GM18499 (cell line): ENCODE measurements around the gene DENND2D.

Experiments used
- ATAC-seq: cut with Tn5 transposase; IDR thresholded peaks from one replicate; pipeline ENCODE4 v1.9.1; 2021; ENCODE audit warnings: moderate number of reproducible peaks; ENCODE audit not compliant: insufficient read depth, unreplicated experiment

DENND2D gene

GRCh38 chr1:111183308-111184069 lies 17.0 kb downstream of the DENND2D start:
- no peak for ATAC-seq

- ATAC-seq = no peak
Measured at GRCh38 chr1:111182052-111182451, 18.4 kb downstream of the DENND2D start.

- ATAC-seq = no peak
Measured at GRCh38 chr1:111179968-111180533, 20.4 kb downstream of the DENND2D start.

GRCh38 chr1:111176678-111177077 lies 23.8 kb downstream of the DENND2D start:
- ATAC-seq = no peak

GRCh38 chr1:111175349-111175748 lies 25.1 kb downstream of the DENND2D start:
- no peak for ATAC-seq

- ATAC-seq = no peak
Measured at GRCh38 chr1:111174070-111174469, 26.4 kb downstream of the DENND2D start.

GRCh38 chr1:111172463-111172862 lies 28.0 kb downstream of the DENND2D start:
- ATAC-seq = no peak

- no peak for ATAC-seq
Measured at GRCh38 chr1:111164151-111164550, 36.3 kb downstream of the DENND2D start.

GRCh38 chr1:111163363-111163762 lies 37.1 kb downstream of the DENND2D start:
- ATAC-seq = no peak

- ATAC-seq = no peak
Measured at GRCh38 chr1:111162488-111162880, 38.0 kb downstream of the DENND2D start.

- no peak for ATAC-seq
Measured at GRCh38 chr1:111161843-111162487, 38.5 kb downstream of the DENND2D start.

- no peak for ATAC-seq
Measured at GRCh38 chr1:111157431-111157830, 43.0 kb downstream of the DENND2D start.

GRCh38 chr1:111154021-111154999 lies 46.1 kb downstream of the DENND2D start:
- ATAC-seq = no peak

- no peak for ATAC-seq
Measured at GRCh38 chr1:111151838-111152237, 48.6 kb downstream of the DENND2D start.

- no peak for ATAC-seq
Measured at GRCh38 chr1:111148376-111148881, 52.0 kb downstream of the DENND2D start.

GRCh38 chr1:111147948-111148347 lies 52.5 kb downstream of the DENND2D start:
- ATAC-seq = no peak

GRCh38 chr1:111145963-111146768 lies 54.3 kb downstream of the DENND2D start:
- ATAC-seq = no peak

GRCh38 chr1:111145542-111145941 lies 54.9 kb downstream of the DENND2D start:
- no peak for ATAC-seq

GRCh38 chr1:111142356-111142975 lies 58.0 kb downstream of the DENND2D start:
- ATAC-seq = no peak
